Immature natural killer cell (primary cell): ENCODE data around the gene SERGEF. TPM values are rescaled to one million over a fixed set of nuclear protein-coding genes. Genes with fewer than 3 reads are reported as not detected.
"Not testable (repeated sequence)": the region's sequence is repeated elsewhere in the genome, so short reads cannot be mapped to it uniquely, and the experiment has no call there.

Experiments used
- DNase-seq, 3 donors: peaks; one replicate each; pipeline ENCODE4 v3.0.0; 2022; ENCODE audit warnings: mixed read lengths in 1 of 3
- H3K27ac Mint-ChIP-seq, 6 donors: one replicate each; pipeline ENCODE4 v1.8.0; 2020; ENCODE audit warnings: mixed read lengths in 6 of 6, mild to moderate bottlenecking in 5 of 6, inconsistent platforms in 4 of 6, moderate library complexity in 3 of 6
- H3K27me3 Mint-ChIP-seq, 3 donors: one replicate each; pipeline ENCODE4 v1.8.0; 2020 to 2021; ENCODE audit warnings: low read depth in 3 of 3, mild to moderate bottlenecking in 3 of 3, mixed read lengths in 3 of 3, moderate library complexity in 3 of 3, inconsistent platforms in 1 of 3
- H3K36me3 Mint-ChIP-seq, 3 donors: one replicate each; pipeline ENCODE4 v1.8.0; 2020; ENCODE audit warnings: mixed read lengths in 3 of 3, inconsistent platforms in 2 of 3, mild to moderate bottlenecking in 2 of 3
- H3K4me1 Mint-ChIP-seq, 2 donors: one replicate each; pipeline ENCODE4 v1.8.0; 2020; ENCODE audit warnings: inconsistent platforms in 2 of 2, mild to moderate bottlenecking in 2 of 2, mixed read lengths in 2 of 2, moderate library complexity in 1 of 2
- H3K4me3 Mint-ChIP-seq, 5 donors: one replicate each; pipeline ENCODE4 v1.8.0; 2020; ENCODE audit warnings: mild to moderate bottlenecking in 5 of 5, mixed read lengths in 5 of 5, inconsistent platforms in 3 of 5, moderate library complexity in 3 of 5
- H3K9me3 Mint-ChIP-seq, 6 donors: one replicate each; pipeline ENCODE4 v1.8.0; 2020; ENCODE audit warnings: mild to moderate bottlenecking in 6 of 6, mixed read lengths in 6 of 6, inconsistent platforms in 4 of 6, moderate library complexity in 3 of 6
- polyA plus RNA-seq, 3 donors: library from polyadenylated mRNA; unstranded; fragments of 300-500 nt; fragmentation: Illumina TruSeq; gene quantifications; one replicate each; pipeline ENCODE4 v1.2.3, GENCODE V29; 2021

SERGEF gene
- polyA plus RNA-seq, 3 donors from 2014 or later, result 52.0 to 104 (median 68.3) TPM

DNA sequence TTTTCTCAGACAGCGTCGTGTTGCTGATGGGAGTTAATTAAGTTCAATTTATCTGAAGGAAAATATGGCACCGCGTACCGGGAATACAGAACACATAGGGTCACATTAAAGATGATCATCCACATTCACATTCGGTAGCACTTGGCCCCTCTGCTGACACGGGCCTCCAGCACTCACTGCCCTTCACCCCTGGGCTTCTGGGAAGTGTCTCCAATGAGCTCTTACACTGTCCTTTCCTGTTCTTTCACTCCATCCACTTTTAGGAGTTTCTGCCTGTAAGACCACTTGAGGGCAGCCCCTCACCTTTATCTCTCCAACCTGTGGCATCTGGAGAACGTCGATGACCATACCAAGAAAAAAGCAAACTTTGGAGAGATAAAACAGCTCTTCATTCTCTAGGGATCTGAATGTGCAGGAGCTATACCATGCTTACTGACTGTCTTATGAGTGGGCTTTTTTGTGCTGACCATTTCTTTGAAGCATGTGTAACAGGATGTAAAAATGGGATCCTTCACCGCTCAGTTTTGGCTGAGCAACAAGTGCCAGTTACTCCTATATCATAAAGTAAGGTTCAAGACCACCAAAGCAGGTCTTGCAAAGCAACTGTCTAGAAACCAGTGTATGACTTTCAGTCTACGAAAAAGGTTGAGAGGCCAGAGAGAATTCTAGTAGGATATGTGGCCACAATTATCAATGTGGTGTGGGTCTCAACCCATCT is 1.1 kb upstream of the SERGEF start:
- peaks cover 28 to 39% of the 10 kb centered on the region in 2 donors for H3K4me1 Mint-ChIP-seq
- H3K4me3 Mint-ChIP-seq, result peak overlapping the region; percentile 98 to 100 (median 99)
- peak overlapping the region; percentile 97 to 100 (median 98) for H3K27ac Mint-ChIP-seq
- H3K9me3 Mint-ChIP-seq, result no peaks in the 10 kb centered on the region
- no peaks in the 10 kb centered on the region for H3K36me3 Mint-ChIP-seq
- peaks cover 4 to 15% (median 7%) of the 10 kb centered on the region in 3 donors for H3K27me3 Mint-ChIP-seq
- DNase-seq, result no peak

DNA sequence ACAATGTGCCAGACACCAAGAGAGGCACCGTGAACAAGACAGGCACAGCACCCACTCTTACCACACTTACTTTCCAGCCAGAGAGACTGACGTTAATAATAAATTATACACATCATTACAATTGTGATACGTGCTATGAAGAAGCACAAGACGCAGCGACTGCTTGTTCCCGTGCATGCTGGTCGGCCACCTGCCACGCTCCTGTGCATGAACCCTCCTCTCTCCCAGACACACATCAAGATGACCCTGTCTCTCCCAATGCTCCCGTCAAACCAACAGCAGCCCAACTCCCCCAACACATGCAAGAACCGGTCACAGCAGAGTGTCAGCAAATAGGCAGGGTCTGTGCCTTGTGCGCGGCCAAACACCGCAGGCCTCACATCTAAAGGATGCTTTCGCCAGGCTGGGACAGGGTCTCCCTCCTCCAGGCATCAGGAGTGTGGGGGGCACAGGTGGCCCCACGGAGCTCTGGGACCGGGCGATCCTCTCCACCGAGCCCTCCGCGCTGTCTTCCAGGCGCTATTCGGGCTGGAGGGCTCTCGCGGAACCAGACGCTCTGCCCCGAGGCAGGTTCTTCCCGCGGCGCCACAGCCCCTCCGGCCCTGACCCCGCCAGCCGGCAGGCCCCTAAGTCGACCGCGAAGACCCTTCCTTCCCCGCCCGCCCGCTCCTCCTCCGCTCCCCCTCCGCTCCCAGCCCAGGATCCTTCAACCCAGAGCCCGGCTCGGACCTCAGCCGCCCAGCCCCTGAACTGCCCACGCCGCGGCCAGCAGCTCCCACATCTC is 533 bp downstream of the SERGEF start:
- peak overlapping the region; percentile 85 to 100 (median 98) for H3K4me3 Mint-ChIP-seq
- peak in 1 of 3 donors; percentile 21 for DNase-seq
- peaks cover 28 to 39% of the 10 kb centered on the region in 2 donors for H3K4me1 Mint-ChIP-seq
- H3K36me3 Mint-ChIP-seq, result no peaks in the 10 kb centered on the region
- peak overlapping the region; percentile 93 to 99 (median 96) for H3K27ac Mint-ChIP-seq
- no peaks in the 10 kb centered on the region for H3K9me3 Mint-ChIP-seq
- H3K27me3 Mint-ChIP-seq, result peaks cover 4 to 13% (median 7%) of the 10 kb centered on the region in 3 donors

DNA sequence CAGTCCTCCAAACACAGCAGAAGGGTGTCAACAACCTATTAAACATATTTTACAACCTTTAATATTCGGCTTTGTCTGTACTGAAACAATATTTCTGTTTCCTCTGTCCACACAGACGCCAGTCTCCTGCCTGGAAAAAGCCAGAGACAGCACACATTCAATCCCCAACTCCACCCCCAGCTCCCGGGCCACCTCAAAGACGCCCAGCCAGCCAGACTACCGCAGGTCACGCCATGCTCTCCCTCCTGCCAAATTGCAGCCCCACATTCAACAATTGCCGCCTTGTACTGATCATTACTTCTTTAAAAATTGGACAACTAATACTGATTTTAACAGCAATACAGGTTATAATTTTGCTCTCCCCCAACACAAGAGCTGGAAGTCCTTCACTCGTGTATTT is 1.2 kb downstream of the SERGEF start:
- no peak for DNase-seq
- H3K36me3 Mint-ChIP-seq, result peaks cover 0 to 2% (median 0%) of the 10 kb centered on the region in 3 donors
- H3K27ac Mint-ChIP-seq, result peak overlapping the region; percentile 93 to 99 (median 96)
- no peaks in the 10 kb centered on the region for H3K9me3 Mint-ChIP-seq
- peak overlapping the region; percentile 85 to 100 (median 98) for H3K4me3 Mint-ChIP-seq
- peaks cover 4 to 13% (median 7%) of the 10 kb centered on the region in 3 donors for H3K27me3 Mint-ChIP-seq
- H3K4me1 Mint-ChIP-seq, result peaks cover 28 to 39% of the 10 kb centered on the region in 2 donors

DNA sequence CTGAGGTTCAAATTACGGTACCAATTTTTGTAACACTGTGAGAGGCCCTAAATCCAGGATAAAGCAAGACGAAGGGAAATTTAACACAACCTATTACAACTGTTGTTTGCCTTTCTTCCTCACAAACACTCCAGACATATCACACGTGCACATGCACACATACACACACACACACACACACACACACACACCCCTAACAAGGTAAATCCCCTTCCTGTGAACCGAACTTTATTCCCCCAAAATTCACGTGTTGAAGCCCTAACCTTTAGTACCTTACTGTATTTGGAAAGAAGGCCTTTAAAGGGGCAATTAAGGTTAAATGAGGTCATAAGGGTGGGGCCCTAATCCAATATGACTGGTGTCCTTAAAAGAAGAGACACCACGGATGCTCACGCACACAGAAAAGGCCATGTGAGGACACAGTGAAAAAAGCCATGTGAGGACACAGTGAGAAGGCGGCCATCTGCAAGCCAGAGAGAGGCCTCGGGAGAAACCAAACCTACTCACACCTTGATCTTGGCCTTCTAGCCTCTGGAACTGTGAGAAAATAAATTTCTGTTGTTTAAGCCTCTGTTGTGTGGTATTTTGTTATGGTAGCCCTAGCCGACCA is 1.8 kb downstream of the SERGEF start:
- H3K9me3 Mint-ChIP-seq, result no peaks in the 10 kb centered on the region
- peaks cover 0 to 5% (median 0%) of the 10 kb centered on the region in 3 donors for H3K36me3 Mint-ChIP-seq
- H3K4me3 Mint-ChIP-seq, result peak overlapping the region in 4 of 5 donors; percentile 28 to 100 (median 96)
- no peak for DNase-seq
- H3K27ac Mint-ChIP-seq, result peak overlapping the region; percentile 93 to 99 (median 96)
- H3K4me1 Mint-ChIP-seq, result peaks cover 28 to 39% of the 10 kb centered on the region in 2 donors
- H3K27me3 Mint-ChIP-seq, result peaks cover 4 to 13% (median 7%) of the 10 kb centered on the region in 3 donors

DNA sequence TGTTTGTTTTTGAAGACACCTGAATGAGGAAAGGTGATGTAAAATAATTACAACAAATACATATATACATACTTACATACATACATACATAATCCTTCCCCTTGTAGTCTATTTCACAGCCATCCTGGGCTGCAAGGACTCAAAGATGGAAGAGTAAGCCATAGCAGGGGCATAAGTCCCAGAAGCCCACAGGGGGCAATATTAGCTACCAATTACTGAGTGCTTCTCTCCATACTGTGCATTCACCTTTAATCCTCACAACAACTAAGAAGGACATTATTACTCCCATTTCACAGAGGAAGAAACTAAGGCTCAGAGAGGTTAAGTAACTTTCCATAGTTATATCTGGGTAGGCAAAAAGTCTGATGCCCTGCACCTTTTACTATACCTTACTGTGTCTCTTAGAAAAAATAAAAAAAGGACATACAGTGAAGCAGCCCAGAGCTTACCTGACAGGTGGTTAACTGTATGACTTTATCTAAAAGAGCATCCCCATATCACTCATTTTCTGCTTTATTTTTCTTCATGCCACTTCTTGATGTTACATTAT is 2.7 kb downstream of the SERGEF start:
- Mint-ChIP-seq H3K4me1 (peaks cover 28 to 39% of the 10 kb centered on the region in 2 donors), H3K4me3 (peak overlapping the region in 1 of 5 donors; percentile 6), H3K36me3 (peaks cover 0 to 13% (median 7%) of the 10 kb centered on the region in 3 donors), H3K27me3 (peaks cover 4 to 13% (median 7%) of the 10 kb centered on the region in 3 donors), H3K27ac (peak overlapping the region; percentile 60 to 99 (median 84)), H3K9me3 (no peaks in the 10 kb centered on the region)
- peak in 1 of 3 donors; percentile 10 for DNase-seq

DNA sequence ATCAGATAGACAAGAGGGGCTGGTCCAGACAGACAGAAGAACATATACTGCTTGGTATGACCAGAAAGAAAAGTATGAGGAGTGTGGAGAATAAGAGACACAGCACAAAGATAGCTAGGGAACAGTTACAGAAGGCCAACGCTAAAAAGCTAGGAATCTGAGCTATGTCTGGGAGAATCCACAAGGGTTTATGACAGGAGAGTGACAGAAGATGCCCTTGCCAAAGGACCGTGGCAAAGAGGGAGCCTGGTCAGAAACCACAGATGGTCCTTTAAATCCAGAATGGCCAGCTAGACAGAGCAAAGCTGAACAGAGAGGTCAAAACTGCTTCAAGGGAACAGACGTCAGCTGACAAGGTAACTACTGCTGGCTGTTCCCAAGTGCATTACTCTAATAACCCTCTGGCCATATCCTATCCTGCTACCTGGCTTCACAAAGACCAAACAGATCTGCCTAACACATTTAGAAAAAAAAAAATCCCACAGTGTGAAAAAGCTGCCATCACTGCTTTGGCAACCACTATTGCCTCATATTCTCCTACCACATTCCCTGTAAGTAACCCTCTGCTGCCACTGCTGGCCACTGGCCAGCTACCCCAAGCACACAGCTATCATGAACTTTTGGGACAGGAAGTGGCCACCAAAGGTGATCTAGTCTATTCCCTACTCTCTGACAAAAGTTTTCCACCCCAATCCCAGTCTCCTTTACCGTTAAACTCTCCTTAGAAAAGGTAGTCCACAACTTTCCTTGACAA is 7.3 kb downstream of the SERGEF start:
- no peak for DNase-seq
- Mint-ChIP-seq H3K36me3 (peaks cover 12 to 45% (median 29%) of the 10 kb centered on the region in 3 donors), H3K4me3 (no peak overlapping the region), H3K4me1 (peaks cover 0 to 4% of the 10 kb centered on the region in 2 donors), H3K27ac (no peak overlapping the region), H3K27me3 (no peaks in the 10 kb centered on the region), H3K9me3 (no peaks in the 10 kb centered on the region)

DNA sequence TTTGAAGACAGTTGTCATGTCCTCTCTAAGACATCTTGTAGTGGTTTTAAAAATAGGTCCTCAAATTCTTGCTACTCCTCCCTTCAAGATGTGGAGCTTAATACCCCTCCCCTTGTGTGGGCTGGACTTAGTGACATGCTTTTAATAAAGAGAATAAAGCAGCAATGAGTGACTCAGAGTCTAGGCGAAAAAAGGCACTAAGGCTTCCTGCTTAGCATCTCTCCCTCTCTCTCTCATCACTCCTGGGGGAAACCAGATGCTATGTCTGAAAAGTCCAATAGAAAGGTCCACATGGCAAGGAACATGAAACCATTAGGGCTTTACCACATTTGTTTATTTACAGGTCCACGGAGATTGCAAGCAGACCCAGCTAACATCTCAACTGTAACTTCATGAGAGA is 11.7 kb downstream of the SERGEF start:
- Mint-ChIP-seq H3K4me3 (no peak overlapping the region), H3K27me3 (no peaks in the 10 kb centered on the region), H3K36me3 (peaks cover 23 to 64% (median 44%) of the 10 kb centered on the region in 3 donors), H3K9me3 (no peaks in the 10 kb centered on the region), H3K4me1 (no peaks in the 10 kb centered on the region), H3K27ac (no peak overlapping the region)
- no peak for DNase-seq

DNA sequence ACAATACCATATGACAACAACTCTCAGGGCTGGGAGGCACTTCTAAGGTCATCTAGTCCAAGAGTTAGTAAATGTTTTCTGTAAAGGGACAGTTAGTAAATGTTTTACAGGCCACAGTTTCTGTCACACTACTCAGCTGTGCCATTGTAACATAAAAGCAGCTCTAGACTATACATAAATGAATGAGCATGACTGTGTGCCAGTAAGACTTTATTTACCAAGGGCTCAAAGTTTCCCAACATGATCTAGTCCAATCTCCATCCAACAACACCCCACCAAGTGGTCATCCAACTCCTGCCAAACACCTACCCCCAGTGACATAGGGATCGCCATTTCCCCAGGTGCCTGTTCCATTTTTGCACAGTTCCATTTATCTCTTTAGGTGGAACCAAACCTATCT is 12.1 kb downstream of the SERGEF start:
- Mint-ChIP-seq H3K36me3 (peaks cover 23 to 65% (median 43%) of the 10 kb centered on the region in 3 donors), H3K4me1 (no peaks in the 10 kb centered on the region), H3K4me3 (no peak overlapping the region), H3K9me3 (no peaks in the 10 kb centered on the region), H3K27ac (no peak overlapping the region), H3K27me3 (no peaks in the 10 kb centered on the region)
- DNase-seq, result no peak

DNA sequence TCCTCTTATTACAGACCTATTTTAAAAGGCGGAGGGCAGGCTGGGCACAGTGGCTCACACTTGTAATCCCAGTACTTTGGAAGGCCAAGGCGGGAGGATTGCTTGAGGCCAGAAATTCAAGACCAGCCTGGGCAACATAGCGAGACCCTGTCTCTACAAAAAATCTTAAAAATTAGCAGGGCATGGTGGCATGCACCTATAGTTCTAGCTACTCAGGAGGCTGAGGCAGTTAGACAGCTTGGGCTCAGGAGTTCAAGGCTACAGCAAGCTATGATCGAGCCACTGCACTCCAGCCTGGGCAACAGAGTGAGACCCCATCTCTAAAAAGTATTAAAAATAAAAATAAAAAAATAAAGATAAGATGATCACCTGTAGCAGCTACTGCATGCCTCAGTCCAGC is 12.7 kb downstream of the SERGEF start:
- H3K4me3 Mint-ChIP-seq, DNase-seq, H3K27ac Mint-ChIP-seq, H3K27me3 Mint-ChIP-seq, H3K4me1 Mint-ChIP-seq, H3K9me3 Mint-ChIP-seq: not testable (repeated sequence)
- H3K36me3 Mint-ChIP-seq, result peaks cover 23 to 65% (median 42%) of the 10 kb centered on the region in 3 donors

DNA sequence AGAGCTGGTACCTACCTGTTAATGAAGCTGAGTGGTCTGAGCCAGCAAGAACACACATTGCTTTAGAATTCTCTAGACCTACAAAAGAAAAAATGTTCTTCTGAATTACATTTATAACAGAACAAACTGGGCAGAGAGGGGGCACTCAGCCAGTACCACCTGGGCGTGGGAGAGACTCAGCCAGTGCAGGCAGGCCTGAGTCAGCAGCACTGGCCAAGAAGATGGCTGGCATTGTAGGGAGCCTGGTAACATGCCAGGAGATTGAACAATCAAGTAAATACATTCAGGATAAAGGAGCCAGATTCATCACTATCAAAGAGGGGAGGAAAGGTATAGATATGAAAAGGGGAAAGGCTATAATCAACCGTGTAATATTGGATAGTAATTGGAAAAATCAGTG is 19.9 kb downstream of the SERGEF start:
- peaks cover 7 to 40% (median 13%) of the 10 kb centered on the region in 3 donors for H3K36me3 Mint-ChIP-seq
- no peaks in the 10 kb centered on the region for H3K9me3 Mint-ChIP-seq
- H3K4me3 Mint-ChIP-seq, result no peak overlapping the region
- no peak for DNase-seq
- peaks cover 0 to 1% (median 0%) of the 10 kb centered on the region in 3 donors for H3K27me3 Mint-ChIP-seq
- H3K4me1 Mint-ChIP-seq, result no peaks in the 10 kb centered on the region
- H3K27ac Mint-ChIP-seq, result peak overlapping the region in 1 of 6 donors; percentile 53

DNA sequence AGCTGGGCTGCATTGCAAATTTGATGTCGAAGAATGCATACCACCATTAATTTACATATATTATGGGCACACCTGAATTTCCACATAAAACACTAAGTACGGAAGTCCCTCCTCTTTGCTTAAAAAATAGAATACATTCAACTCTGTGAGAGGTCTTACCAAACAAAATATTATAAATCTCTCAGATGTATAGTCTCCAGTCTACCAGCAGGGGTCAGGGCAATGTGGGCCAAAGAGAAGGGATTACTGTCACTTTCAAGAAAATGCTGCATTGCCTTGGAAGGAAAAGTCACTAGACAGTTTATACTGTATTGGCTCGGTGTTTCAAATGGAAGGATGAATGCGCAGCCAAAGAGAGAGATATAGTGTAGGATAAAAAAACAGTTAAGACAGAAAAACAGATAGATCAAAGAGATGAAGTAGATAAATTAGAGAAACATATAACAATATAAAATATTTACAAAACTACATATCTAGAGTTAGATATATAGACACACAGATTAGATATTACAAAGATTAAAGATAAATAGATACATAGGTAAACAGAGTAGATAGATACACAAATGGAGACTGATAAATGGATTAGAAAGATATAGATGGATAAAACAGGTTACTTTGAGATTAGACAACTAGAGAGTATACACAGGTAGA is 20.9 kb downstream of the SERGEF start:
- peak overlapping the region in 2 of 6 donors; percentile 12 to 46 for H3K27ac Mint-ChIP-seq
- peaks cover 11 to 49% (median 23%) of the 10 kb centered on the region in 3 donors for H3K36me3 Mint-ChIP-seq
- DNase-seq, result peak; percentile 17 to 45 (median 31)
- peaks cover 0 to 1% (median 0%) of the 10 kb centered on the region in 3 donors for H3K27me3 Mint-ChIP-seq
- H3K4me1 Mint-ChIP-seq, result no peaks in the 10 kb centered on the region
- H3K4me3 Mint-ChIP-seq, result no peak overlapping the region
- no peaks in the 10 kb centered on the region for H3K9me3 Mint-ChIP-seq

DNA sequence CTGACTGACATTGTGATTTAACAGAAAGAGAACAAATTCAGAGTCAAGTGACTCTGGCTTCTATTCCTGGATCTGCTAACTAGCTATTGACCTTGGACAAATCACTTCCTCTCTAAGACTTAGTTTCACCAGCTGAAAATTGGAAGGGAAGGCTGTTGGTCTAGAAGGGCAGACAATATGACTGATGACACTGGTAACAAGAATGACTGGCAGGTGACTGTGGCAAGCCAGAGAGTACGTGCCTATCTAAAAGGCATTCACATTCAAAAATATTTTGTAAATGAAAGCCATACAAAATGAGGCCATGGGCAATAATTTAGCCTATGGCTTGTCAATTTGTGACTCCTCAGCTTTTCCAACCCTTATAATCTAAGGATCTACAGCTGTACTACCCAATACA is 23.5 kb downstream of the SERGEF start:
- no peaks in the 10 kb centered on the region for H3K9me3 Mint-ChIP-seq
- no peaks in the 10 kb centered on the region for H3K4me1 Mint-ChIP-seq
- no peak overlapping the region for H3K27ac Mint-ChIP-seq
- no peak overlapping the region for H3K4me3 Mint-ChIP-seq
- peaks cover 18 to 38% (median 18%) of the 10 kb centered on the region in 3 donors for H3K36me3 Mint-ChIP-seq
- DNase-seq, result no peak
- no peaks in the 10 kb centered on the region for H3K27me3 Mint-ChIP-seq
